Sigmoid colon (tissue), 7 donors: ENCODE results near the gene LILRB4. TPM values are rescaled to one million over a fixed set of nuclear protein-coding genes. Genes with fewer than 3 reads are reported as not detected.
"Not testable (repeated sequence)": the region's sequence is repeated elsewhere in the genome, so short reads cannot be mapped to it uniquely, and the experiment has no call there.

Source experiments
- DNase-seq: peaks from one replicate; pipeline ENCODE4 v3.0.0-alpha.2; 2019
- H3K27ac ChIP-seq, 4 donors: fragments of 200-600 bp; sonication (generic); one replicate each; pipeline ENCODE4 v1.5.1; 2016 to 2019; ENCODE audit warnings: mild to moderate bottlenecking in 1 of 4
- H3K27me3 ChIP-seq, 3 donors: fragments of 200-600 bp; sonication (generic); one replicate each; pipeline ENCODE4 v1.5.1; 2019; ENCODE audit warnings: mild to moderate bottlenecking in 1 of 3
- H3K36me3 ChIP-seq, 4 donors: fragments of 200-600 bp; sonication (generic); one replicate each; pipeline ENCODE4 v1.5.1; 2016 to 2019
- H3K4me1 ChIP-seq, 4 donors: fragments of 200-600 bp; sonication (generic); one replicate each; pipeline ENCODE4 v1.5.1; 2017 to 2019
- H3K4me3 ChIP-seq, 4 donors: fragments of 200-600 bp; sonication (generic); one replicate each; pipeline ENCODE4 v1.5.1; 2017 to 2019; ENCODE audit warnings: mild to moderate bottlenecking in 2 of 4, moderate library complexity in 1 of 4
- H3K9me3 ChIP-seq, 4 donors: fragments of 200-600 bp in 3 of 4; sonication (generic) in 3 of 4; one replicate each; pipeline versions ENCODE4 v1.5.1 to v1.6.1; 2013 to 2019
- CTCF ChIP-seq, 4 experiments: fragments of 450-650 bp in 3 of 4; fragments of 200-600 bp in 1 of 4; IDR thresholded peaks; one replicate each; pipeline ENCODE4 v1.5.1; 2016 to 2019; ENCODE audit warnings: antibody characterized with exemption in 4 of 4, mild to moderate bottlenecking in 3 of 4, moderate library complexity in 2 of 4
- EP300 ChIP-seq, 4 donors: sonication (generic); formaldehyde crosslinking; IDR thresholded peaks; one replicate each; pipeline ENCODE4 v1.6.1; 2017; ENCODE audit warnings: antibody characterized with exemption in 4 of 4
- POLR2A ChIP-seq, 2 donors: fragments of 450-650 bp; IDR thresholded peaks; one replicate each; pipeline ENCODE4 v1.6.1; 2016; ENCODE audit warnings: antibody characterized with exemption in 2 of 2, mild to moderate bottlenecking in 2 of 2, moderate library complexity in 2 of 2
- POLR2AphosphoS5 ChIP-seq, 4 donors: sonication (generic); formaldehyde crosslinking; IDR thresholded peaks; one replicate each; pipeline ENCODE4 v1.6.1; 2017; ENCODE audit warnings: antibody characterized with exemption in 4 of 4
- WGBS, 2 donors: extraction: QIAGEN DNeasy Blood & Tissue Kit; methylation state at CpG; one replicate each; pipeline ENCODE4 v1.1.7; 2013; 5-methylcytosine and 5-hydroxymethylcytosine counted together
- intact Hi-C: fragments of 100-400 bp; cut with DNase I; formaldehyde crosslinking; loops from one replicate; pipeline ENCODE4 v1.15.1; 2023
- polyA plus RNA-seq, 3 donors: library from polyadenylated mRNA; stranded (reverse); fragments of 200-250 nt; gene quantifications; one replicate each; pipeline ENCODE4 v1.2.3, GENCODE V29; 2013
- small RNA-seq, 3 donors: library from RNA; depleted of rRNA; stranded (forward); fragments of <200 nt; gene quantifications; one replicate each; pipeline ENCODE3, GENCODE V24; 2016
- total RNA-seq, 4 donors: library from RNA; depleted of rRNA; stranded (reverse); fragments of >200 nt; gene quantifications; one replicate each; pipeline ENCODE4 v1.1.0, GENCODE V29; 2016
- donor health status: healthy with polysubstance abuse.
- donor health status: Bipolar disorder and iron deficiency.
- donor health status: healthy.

LILRB4 gene
- total and polyA plus RNA-seq, 7 donors: 1.4 to 23.8 (median 5.7) TPM

- intact Hi-C loops: no loop called here
- no peaks in the 10 kb centered on the region for H3K9me3 ChIP-seq
- 47 to 63% methylated on average over 4 of the region's 4 CpGs for WGBS, 2 donors
- H3K27ac ChIP-seq: no peak overlapping the region
- H3K4me1 ChIP-seq: no peaks in the 10 kb centered on the region
- no peak for DNase-seq
- no peaks in the 10 kb centered on the region for H3K36me3 ChIP-seq
- H3K27me3 ChIP-seq: no peaks in the 10 kb centered on the region
- TF ChIP-seq CTCF (IDR thresholded peaks at IDR 0.05): no peak
- TF ChIP-seq EP300 (IDR thresholded peaks at IDR 0.05): no peak
- TF ChIP-seq POLR2AphosphoS5 (IDR thresholded peaks at IDR 0.05): no peak
- TF ChIP-seq POLR2A (IDR thresholded peaks at IDR 0.05): no peak
- H3K4me3 ChIP-seq: no peak overlapping the region
These were observed 45.2 kb downstream of the LILRB4 start for GRCh38 chr19:54707962-54708361.

- WGBS, 2 donors: 89 to 92% methylated on average over 7 of the region's 7 CpGs
- Histone ChIP-seq H3K27me3 (no peaks in the 10 kb centered on the region), H3K4me1 (no peaks in the 10 kb centered on the region), H3K36me3 (no peaks in the 10 kb centered on the region), H3K27ac (no peak overlapping the region), H3K9me3 (no peaks in the 10 kb centered on the region), H3K4me3 (no peak overlapping the region)
- intact Hi-C loops: no loop called here
- TF ChIP-seq EP300 (IDR thresholded peaks at IDR 0.05) (no peak), CTCF (IDR thresholded peaks at IDR 0.05) (no peak), POLR2A (IDR thresholded peaks at IDR 0.05) (no peak), POLR2AphosphoS5 (IDR thresholded peaks at IDR 0.05) (no peak)
- DNase-seq: no peak
These were observed 46.0 kb downstream of the LILRB4 start for GRCh38 chr19:54708781-54709180.

GRCh38 chr19:54709212-54709948, 46.6 kb downstream of the LILRB4 start:
- no peak overlapping the region for H3K4me3 ChIP-seq
- no peaks in the 10 kb centered on the region for H3K27me3 ChIP-seq
- no peaks in the 10 kb centered on the region for H3K9me3 ChIP-seq
- WGBS, 2 donors: 67 to 78% methylated on average over 18 of the region's 18 CpGs
- no peak overlapping the region for H3K27ac ChIP-seq
- TF ChIP-seq POLR2AphosphoS5 (IDR thresholded peaks at IDR 0.05): no peak
- intact Hi-C loops: no loop called here
- no peaks in the 10 kb centered on the region for H3K36me3 ChIP-seq
- no peaks in the 10 kb centered on the region for H3K4me1 ChIP-seq
- DNase-seq: no peak

- H3K9me3 ChIP-seq, H3K36me3 ChIP-seq, H3K4me1 ChIP-seq, H3K4me3 ChIP-seq, DNase-seq, H3K27me3 ChIP-seq, H3K27ac ChIP-seq, intact Hi-C loops: not testable (repeated sequence)
- WGBS, 2 donors: 56 to 76% methylated on average over 11 of the region's 13 CpGs
These were observed 47.2 kb downstream of the LILRB4 start for GRCh38 chr19:54709956-54710355.

Small RNA genes within 50 kb of the gene (small RNA-seq; reads per million reads assigned to genes)
- gene AC245036.3: 0 reads per million in 3 donors
- 0 reads per million in 3 donors for gene AC245128.2
- 0 reads per million in 3 donors for gene MIR8061

Other genes starting within 250 kb of the LILRB4 start
- gene TTYH1, start 247.5 kb upstream of the LILRB4 start, total RNA-seq: 1 to 10 TPM; 2.5 to 5.4 (median 3.7) TPM
- gene TTYH1, start 247.5 kb upstream of the LILRB4 start, polyA plus RNA-seq: 1 to 10 TPM in 2 of 3 donors, under 1 TPM in 1; 0.23 to 2.2 (median 1.8) TPM
- 100 to 1,000 TPM in 2 of 4 donors, 10 to 100 TPM in 2; 59.1 to 286 (median 107) TPM for gene LENG8, start 213.8 kb upstream of the LILRB4 start, total RNA-seq
- 100 to 1,000 TPM in 1 of 3 donors, 10 to 100 TPM in 2; 13.6 to 148 (median 18.0) TPM for gene LENG8, start 213.8 kb upstream of the LILRB4 start, polyA plus RNA-seq
- gene LENG9, start 199.2 kb upstream of the LILRB4 start, total RNA-seq: 1 to 10 TPM; 2.5 to 7.8 (median 3.6) TPM
- gene LENG9, start 199.2 kb upstream of the LILRB4 start, polyA plus RNA-seq: 10 to 100 TPM in 2 of 3 donors, 1 to 10 TPM in 1; 8.1 to 14.8 (median 13.2) TPM
- 10 to 100 TPM; 12.1 to 16.6 (median 13.1) TPM for gene CDC42EP5, start 189.7 kb upstream of the LILRB4 start, total RNA-seq
- 100 to 1,000 TPM; 171 to 529 (median 348) TPM for gene CDC42EP5, start 189.7 kb upstream of the LILRB4 start, polyA plus RNA-seq
- gene LAIR2, start 160.2 kb upstream of the LILRB4 start, total RNA-seq: not detected
- 1 to 10 TPM in 1 of 3 donors, not detected in 2; 1.9 TPM for gene LAIR2, start 160.2 kb upstream of the LILRB4 start, polyA plus RNA-seq
- gene LILRA2, start 89.2 kb upstream of the LILRB4 start, total RNA-seq: 1 to 10 TPM in 3 of 4 donors, not detected in 1; 3.1 to 3.4 (median 3.2) TPM
- 1 to 10 TPM in 2 of 3 donors, under 1 TPM in 1; 0.66 to 3.2 (median 2.4) TPM for gene LILRA2, start 89.2 kb upstream of the LILRB4 start, polyA plus RNA-seq
- 1 to 10 TPM in 2 of 4 donors, under 1 TPM in 2; 0.66 to 2.3 (median 0.91) TPM for gene LILRA1, start 69.4 kb upstream of the LILRB4 start, total RNA-seq
- under 1 TPM in 1 of 3 donors, not detected in 2; 0.54 TPM for gene LILRA1, start 69.4 kb upstream of the LILRB4 start, polyA plus RNA-seq
- gene LILRB1, start 32.5 kb upstream of the LILRB4 start, total RNA-seq: 1 to 10 TPM; 1.8 to 5.8 (median 3.0) TPM
- gene LILRB1, start 32.5 kb upstream of the LILRB4 start, polyA plus RNA-seq: 10 to 100 TPM in 1 of 3 donors, 1 to 10 TPM in 2; 3.7 to 11.7 (median 6.6) TPM
- gene KIR3DL3, start 61.5 kb downstream of the LILRB4 start, total RNA-seq: not detected
- gene KIR3DL3, start 61.5 kb downstream of the LILRB4 start, polyA plus RNA-seq: under 1 TPM in 1 of 3 donors, not detected in 2; 0.06 TPM
- gene KIR2DL3, start 75.5 kb downstream of the LILRB4 start, total RNA-seq: not detected
- gene KIR2DL3, start 75.5 kb downstream of the LILRB4 start, polyA plus RNA-seq: under 1 TPM in 1 of 3 donors, not detected in 2; 0.07 TPM
- not detected for gene KIR2DL1, start 106.8 kb downstream of the LILRB4 start, total RNA-seq
- gene KIR2DL1, start 106.8 kb downstream of the LILRB4 start, polyA plus RNA-seq: under 1 TPM in 1 of 3 donors, not detected in 2; 0.06 TPM
- gene KIR2DL4, start 140.6 kb downstream of the LILRB4 start, total RNA-seq: not detected
- gene KIR2DL4, start 140.6 kb downstream of the LILRB4 start, polyA plus RNA-seq: under 1 TPM in 1 of 3 donors, not detected in 2; 0.45 TPM
- not detected for gene KIR3DL1, start 153.5 kb downstream of the LILRB4 start, total RNA-seq
- under 1 TPM in 1 of 3 donors, not detected in 2; 0.04 TPM for gene KIR3DL1, start 153.5 kb downstream of the LILRB4 start, polyA plus RNA-seq
- not detected for gene KIR2DS4, start 169.7 kb downstream of the LILRB4 start, total RNA-seq
- gene KIR2DS4, start 169.7 kb downstream of the LILRB4 start, polyA plus RNA-seq: under 1 TPM in 1 of 3 donors, not detected in 2; 0.10 TPM
- not detected for gene KIR3DL2, start 187.5 kb downstream of the LILRB4 start, total RNA-seq
- under 1 TPM in 1 of 3 donors, not detected in 2; 0.22 TPM for gene KIR3DL2, start 187.5 kb downstream of the LILRB4 start, polyA plus RNA-seq
- 1 to 10 TPM in 1 of 4 donors, under 1 TPM in 1, not detected in 2; 0.49 to 1.2 TPM for gene FCAR, start 211.2 kb downstream of the LILRB4 start, total RNA-seq
- 1 to 10 TPM in 1 of 3 donors, under 1 TPM in 1, not detected in 1; 0.17 to 2.1 TPM for gene FCAR, start 211.2 kb downstream of the LILRB4 start, polyA plus RNA-seq
- not detected for gene NCR1, start 243.2 kb downstream of the LILRB4 start, total RNA-seq
- gene NCR1, start 243.2 kb downstream of the LILRB4 start, polyA plus RNA-seq: under 1 TPM in 1 of 3 donors, not detected in 2; 0.60 TPM